ENCODE measurements around the gene MPC2. TPM values are rescaled to one million over a fixed set of nuclear protein-coding genes. Genes with fewer than 3 reads are reported as not detected.
A peak's percentile ranks its signal among the peaks of the same experiment; 100 is the strongest.

MPC2 gene
- total RNA-seq: 10 to 100 TPM; 61.5 to 62.2 TPM
- long read RNA-seq, donor 1, transcript MPC2-202 (5 exons, 2,177 nt): major isoform, 18 of 23 reads
- long read RNA-seq, donor 1, partial matches to known transcripts: 2 of 23 reads
- long read RNA-seq, donor 1, other reads (novel, unspliced or antisense): 3 of 23 reads
- long read RNA-seq, donor 2, transcript MPC2-202 (5 exons, 2,177 nt): major isoform, 74 of 77 reads
- long read RNA-seq, donor 2, partial matches to known transcripts: 1 of 77 reads
- long read RNA-seq, donor 2, other reads (novel, unspliced or antisense): 2 of 77 reads

GRCh38 chr1:167936930-167937708, at the start of gene MPC2:
Gene MPC2, minus strand, starts transcription at chr1:167937072. Its CDS starts 1,231 bp downstream, at chr1:167935841.
- intact Hi-C loops (cut with DNase I): no loop called here

GRCh38 chr1:167984886-167985489, 48.1 kb upstream of the MPC2 start:
- intact Hi-C loops (cut with DNase I): no loop called here
- no peak for DNase-seq (ENCODE audit: low spot score)

More at GRCh38 chr1:167936930-167937708, at the start of gene MPC2:
- DNase-seq (ENCODE audit: low spot score): peak; percentile 88

- no peak for DNase-seq (ENCODE audit: low spot score)
- intact Hi-C loops (cut with DNase I): no loop called here
Observed at GRCh38 chr1:167983797-167984420, 47.0 kb upstream of the MPC2 start.

DNA sequence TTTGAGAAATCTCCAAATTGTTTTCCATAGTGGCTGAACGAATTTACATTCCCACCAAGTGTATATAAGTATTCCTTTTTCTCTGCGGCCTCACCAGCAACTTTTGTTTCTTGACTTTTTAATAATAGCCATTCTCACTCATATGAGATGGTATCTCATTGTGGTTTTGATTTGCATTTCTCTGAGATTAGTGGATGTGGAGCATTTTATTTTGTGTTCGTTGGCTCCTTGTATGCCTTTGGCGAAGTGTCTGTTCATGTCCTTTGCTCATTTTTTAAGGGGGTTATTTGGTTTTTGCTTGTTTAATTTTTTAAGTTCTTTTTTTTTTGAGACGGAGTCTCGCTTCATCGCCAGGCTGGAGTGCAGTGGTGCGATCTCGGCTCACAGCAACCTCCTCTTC, 45.1 kb upstream of the MPC2 start:
- DNase-seq (ENCODE audit: low spot score): no peak
- intact Hi-C loops (cut with DNase I): no loop called here

GRCh38 chr1:167977245-167977644, 40.4 kb upstream of the MPC2 start:
- intact Hi-C loops (cut with DNase I): no loop called here
- no peak for DNase-seq (ENCODE audit: low spot score)

DNA sequence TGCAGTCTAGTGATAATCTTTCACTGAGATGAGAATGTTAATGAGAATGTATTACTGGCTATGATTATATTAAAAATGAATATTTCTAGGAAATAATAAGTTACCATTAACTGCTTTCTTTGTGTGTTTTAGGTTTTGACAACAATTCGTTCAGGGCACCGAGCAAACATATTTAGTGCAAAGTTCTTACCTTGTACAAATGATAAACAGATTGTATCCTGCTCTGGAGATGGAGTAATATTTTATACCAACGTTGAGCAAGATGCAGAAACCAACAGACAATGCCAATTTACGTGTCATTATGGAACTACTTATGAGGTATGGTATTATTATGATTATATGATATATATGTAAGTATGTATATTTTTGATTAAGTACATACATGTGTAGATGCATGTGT, 37.8 kb upstream of the MPC2 start:
- intact Hi-C loops (cut with DNase I): no loop called here
- no peak for DNase-seq (ENCODE audit: low spot score)

GRCh38 chr1:167973832-167974231, 37.0 kb upstream of the MPC2 start:
- DNase-seq (ENCODE audit: low spot score): no peak
- intact Hi-C loops (cut with DNase I): no loop called here

DNA sequence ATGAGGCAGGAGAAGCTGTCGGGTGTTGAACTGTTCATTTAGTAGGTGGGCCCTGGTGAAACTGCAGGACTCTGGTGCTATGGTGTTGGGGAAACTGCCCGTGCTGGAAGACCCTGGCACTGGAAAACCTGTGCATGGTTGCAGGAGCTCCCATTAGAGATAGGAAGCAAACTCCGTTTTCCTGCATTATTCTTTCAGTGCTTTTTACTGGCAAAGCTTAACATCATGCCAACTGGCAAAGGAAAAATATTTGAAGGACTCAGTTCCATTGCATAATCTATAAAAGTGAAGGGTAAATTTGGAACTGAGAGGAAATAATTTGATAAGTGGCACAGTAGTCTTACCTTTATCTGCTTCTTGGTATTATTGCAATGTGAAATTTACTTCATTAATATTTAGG, 31.7 kb upstream of the MPC2 start:
- intact Hi-C loops (cut with DNase I): no loop called here
- no peak for DNase-seq (ENCODE audit: low spot score)

- intact Hi-C loops (cut with DNase I): no loop called here
- no peak for DNase-seq (ENCODE audit: low spot score)
Observed at GRCh38 chr1:167966050-167966449, 29.2 kb upstream of the MPC2 start.

GRCh38 chr1:167964646-167965045, 27.8 kb upstream of the MPC2 start:
- no peak for DNase-seq (ENCODE audit: low spot score)
- intact Hi-C loops (cut with DNase I): no loop called here

DNA sequence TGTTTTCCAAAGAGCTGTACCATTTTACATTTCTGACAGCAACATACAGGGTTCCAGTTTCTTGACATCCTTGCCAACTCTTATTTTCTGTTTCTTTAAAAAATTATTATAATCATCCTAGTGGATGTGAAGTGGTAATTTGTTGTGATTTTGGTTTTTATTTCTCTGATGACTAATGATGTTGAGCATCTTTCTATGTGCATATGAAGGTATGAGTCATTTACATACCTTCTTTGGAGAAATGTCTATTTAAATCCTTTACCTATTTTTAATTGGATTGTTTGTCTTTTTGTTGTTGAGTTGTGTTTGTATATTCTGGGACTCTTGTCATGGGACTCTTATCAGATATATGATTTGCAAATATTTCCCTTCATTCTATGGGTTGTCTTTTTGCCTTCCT, 20.8 kb upstream of the MPC2 start:
- no peak for DNase-seq (ENCODE audit: low spot score)
- intact Hi-C loops (cut with DNase I): no loop called here

DNA sequence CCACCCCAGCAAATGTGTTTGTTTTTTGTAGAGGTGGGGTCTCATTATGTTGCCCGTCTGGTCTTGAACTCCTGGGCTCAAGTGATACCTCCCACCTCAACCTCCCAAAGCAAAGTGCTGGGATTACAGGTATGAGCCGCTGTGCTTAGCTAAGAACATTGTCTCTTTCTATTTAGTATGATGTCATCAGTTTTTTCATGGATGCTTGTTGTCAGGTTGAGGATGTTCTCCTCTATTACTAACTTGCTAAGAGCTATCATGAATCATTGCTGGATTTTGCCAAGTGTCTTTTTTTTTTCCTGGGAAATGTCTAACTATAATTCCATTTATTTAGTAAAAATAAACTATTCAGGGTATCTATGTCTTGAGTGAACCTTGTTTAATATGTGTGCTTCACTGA, 19.0 kb upstream of the MPC2 start:
- intact Hi-C loops (cut with DNase I): no loop called here
- DNase-seq (ENCODE audit: low spot score): no peak

- intact Hi-C loops (cut with DNase I): no loop called here
- no peak for DNase-seq (ENCODE audit: low spot score)
Observed at GRCh38 chr1:167950569-167950968, 13.7 kb upstream of the MPC2 start.

- no peak for DNase-seq (ENCODE audit: low spot score)
- intact Hi-C loops (cut with DNase I): no loop called here
Observed at GRCh38 chr1:167949785-167950184, 12.9 kb upstream of the MPC2 start.

DNA sequence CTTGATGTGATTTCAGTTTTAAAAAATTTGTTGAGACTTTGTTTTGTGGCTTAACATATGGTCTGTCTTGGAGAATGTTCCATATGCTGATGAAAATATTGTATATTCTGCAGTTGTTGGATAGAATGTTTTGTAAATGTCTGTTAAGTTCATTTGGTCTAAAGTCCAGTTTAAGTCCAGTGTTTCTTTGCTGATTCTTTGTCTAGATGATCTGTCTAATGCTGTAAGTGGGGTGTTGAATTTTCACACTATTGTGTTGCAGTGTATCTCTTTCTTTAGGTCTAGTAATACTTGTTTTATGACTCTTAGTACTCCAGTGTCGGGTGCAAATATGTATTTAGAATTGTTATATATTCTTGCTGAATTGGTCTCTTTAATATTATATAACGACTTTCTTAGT, 10.9 kb upstream of the MPC2 start:
- intact Hi-C loops (cut with DNase I): no loop called here
- DNase-seq (ENCODE audit: low spot score): no peak

DNA sequence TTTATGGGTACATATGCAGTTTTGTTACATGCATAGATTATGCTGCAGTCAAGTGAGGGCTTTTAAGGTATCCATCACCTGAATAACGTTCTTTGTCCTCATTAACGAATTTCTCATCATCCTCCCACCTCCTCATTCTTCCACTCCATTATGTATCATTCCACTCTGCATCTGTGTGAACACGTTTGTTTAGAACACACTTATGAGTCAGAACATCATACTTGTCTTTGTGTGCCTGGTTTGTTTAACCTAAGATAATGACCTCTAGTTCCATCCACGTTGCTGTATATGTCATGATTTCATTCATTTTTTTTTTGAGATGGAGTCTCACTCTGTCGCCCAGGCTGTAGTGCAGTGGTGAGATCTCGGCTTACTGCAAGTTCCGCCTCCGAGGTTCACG, 6.7 kb upstream of the MPC2 start:
- DNase-seq (ENCODE audit: low spot score): no peak
- intact Hi-C loops (cut with DNase I): no loop called here

DNA sequence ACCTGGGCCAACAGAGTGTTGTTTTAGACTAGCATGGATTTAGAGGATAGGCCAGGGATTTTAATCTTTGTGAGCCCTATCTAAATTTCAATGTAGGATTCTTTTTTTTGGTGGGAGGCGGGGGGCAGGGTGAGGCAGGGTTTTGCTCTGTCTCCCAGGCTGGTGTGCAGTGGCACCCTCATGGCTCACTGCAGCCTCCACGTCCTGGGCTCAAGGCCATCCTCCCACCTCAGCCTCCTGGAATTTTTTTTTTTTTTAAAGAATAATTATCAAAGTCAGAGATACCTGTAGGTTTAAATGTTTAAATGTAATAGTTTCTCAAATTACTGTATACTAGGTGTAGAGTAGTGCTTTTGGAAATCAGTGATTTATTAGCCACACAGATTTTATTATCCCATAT, 3.4 kb upstream of the MPC2 start:
- intact Hi-C loops (cut with DNase I): no loop called here
- no peak for DNase-seq (ENCODE audit: low spot score)

- DNase-seq (ENCODE audit: low spot score): no peak
- intact Hi-C loops (cut with DNase I): no loop called here
Observed at GRCh38 chr1:167938080-167938636, 1.3 kb upstream of the MPC2 start.

DNA sequence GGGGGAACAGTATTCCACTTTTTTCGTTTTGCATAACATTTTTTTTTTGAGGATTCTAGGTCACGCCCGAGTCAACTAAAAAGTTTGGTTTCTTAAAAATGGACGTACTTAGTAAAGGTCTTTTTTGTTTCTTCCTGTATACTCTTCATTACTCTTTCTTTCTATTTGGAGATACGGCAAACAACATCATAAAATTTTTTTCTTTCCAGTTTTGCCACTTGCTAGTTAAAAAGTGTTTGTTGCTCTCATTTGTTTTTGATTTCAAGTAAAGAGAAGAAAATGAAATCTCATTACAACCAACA, 788 bp upstream of the MPC2 start:
- intact Hi-C loops (cut with DNase I): no loop called here
- no peak for DNase-seq (ENCODE audit: low spot score)
